ENCODE results near the gene SEMA3C. TPM values are rescaled to one million over a fixed set of nuclear protein-coding genes. Genes with fewer than 3 reads are reported as not detected.

SEMA3C gene
- total and polyA plus RNA-seq, 11 donors = 11.7 to 110 (median 67.6) TPM

DNA sequence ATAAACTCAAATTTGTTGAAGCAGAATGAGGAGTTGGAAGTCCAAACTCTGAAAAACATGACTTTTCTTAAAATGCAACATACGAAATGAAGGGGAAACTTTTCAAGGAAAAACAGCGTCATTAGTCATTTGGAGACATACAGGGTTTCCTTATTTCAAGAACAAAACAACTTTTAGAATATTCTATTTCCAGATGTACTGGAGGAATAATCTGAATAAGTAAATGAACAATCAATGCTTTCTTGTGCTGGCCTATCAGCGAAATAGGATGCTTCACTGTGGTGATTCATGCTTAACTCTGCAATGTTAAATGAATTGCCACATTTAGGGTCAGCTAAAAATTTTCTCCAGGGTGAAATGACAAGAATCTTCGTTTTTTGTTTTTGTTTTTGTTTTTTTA is 114.3 kb downstream of the SEMA3C start:
- Histone ChIP-seq H3K36me3 (peaks cover 0 to 30% (median 0%) of the 10 kb centered on the region in 9 donors), H3K27ac (no peak overlapping the region), H3K27me3 (no peaks in the 10 kb centered on the region), H3K4me1 (peaks cover 0 to 16% (median 0%) of the 10 kb centered on the region in 12 donors), H3K9me3 (peaks cover 0 to 3% (median 0%) of the 10 kb centered on the region in 12 donors), H3K4me3 (no peak overlapping the region)
- 69 to 79% (median 78%) methylated on average over 4 of the region's 4 CpGs for WGBS, 4 donors
- DNase-seq = no peak
- intact Hi-C loops (cut with DNase I) = no loop called here
- no peak for TF ChIP-seq POLR2A (IDR thresholded peaks at IDR 0.05)
- TF ChIP-seq, protein P1, sequence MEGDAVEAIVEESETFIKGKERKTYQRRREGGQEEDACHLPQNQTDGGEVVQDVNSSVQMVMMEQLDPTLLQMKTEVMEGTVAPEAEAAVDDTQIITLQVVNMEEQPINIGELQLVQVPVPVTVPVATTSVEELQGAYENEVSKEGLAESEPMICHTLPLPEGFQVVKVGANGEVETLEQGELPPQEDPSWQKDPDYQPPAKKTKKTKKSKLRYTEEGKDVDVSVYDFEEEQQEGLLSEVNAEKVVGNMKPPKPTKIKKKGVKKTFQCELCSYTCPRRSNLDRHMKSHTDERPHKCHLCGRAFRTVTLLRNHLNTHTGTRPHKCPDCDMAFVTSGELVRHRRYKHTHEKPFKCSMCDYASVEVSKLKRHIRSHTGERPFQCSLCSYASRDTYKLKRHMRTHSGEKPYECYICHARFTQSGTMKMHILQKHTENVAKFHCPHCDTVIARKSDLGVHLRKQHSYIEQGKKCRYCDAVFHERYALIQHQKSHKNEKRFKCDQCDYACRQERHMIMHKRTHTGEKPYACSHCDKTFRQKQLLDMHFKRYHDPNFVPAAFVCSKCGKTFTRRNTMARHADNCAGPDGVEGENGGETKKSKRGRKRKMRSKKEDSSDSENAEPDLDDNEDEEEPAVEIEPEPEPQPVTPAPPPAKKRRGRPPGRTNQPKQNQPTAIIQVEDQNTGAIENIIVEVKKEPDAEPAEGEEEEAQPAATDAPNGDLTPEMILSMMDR (IDR thresholded peaks at IDR 0.05) = no peak
- no peak for ATAC-seq

DNA sequence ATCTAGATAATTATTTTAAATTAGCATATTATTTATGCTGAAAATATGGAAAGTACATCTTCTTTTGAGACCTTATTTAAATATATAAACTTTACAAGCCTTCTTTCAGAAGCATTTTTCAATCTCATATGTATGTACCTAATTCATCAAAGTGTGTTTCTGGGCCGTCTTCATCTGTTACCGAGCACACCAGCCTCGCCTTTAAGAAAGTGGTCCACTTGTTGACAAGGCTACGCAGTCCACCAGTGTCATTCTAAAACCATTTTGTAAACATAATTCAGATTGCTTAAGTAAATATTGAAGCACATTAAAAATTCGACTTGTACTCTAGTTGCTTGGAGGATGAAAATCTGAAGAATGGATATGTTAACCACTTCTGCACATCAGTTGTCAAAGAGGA is 116.3 kb downstream of the SEMA3C start:
- no peak overlapping the region for H3K4me3 ChIP-seq
- H3K27ac ChIP-seq = peak overlapping the region in 1 of 12 donors; percentile 1
- no peak for ATAC-seq
- no peaks in the 10 kb centered on the region for H3K9me3 ChIP-seq
- peaks cover 0 to 11% (median 0%) of the 10 kb centered on the region in 12 donors for H3K4me1 ChIP-seq
- peaks cover 0 to 46% (median 0%) of the 10 kb centered on the region in 9 donors for H3K36me3 ChIP-seq
- DNase-seq = no peak
- TF ChIP-seq POLR2A (IDR thresholded peaks at IDR 0.05) = no peak
- TF ChIP-seq, protein P1 (IDR thresholded peaks at IDR 0.05) = no peak
- WGBS, 4 donors = 81 to 88% (median 82%) methylated on average over 5 of the region's 5 CpGs
- no peaks in the 10 kb centered on the region for H3K27me3 ChIP-seq
- intact Hi-C loops (cut with DNase I) = no loop called here

DNA sequence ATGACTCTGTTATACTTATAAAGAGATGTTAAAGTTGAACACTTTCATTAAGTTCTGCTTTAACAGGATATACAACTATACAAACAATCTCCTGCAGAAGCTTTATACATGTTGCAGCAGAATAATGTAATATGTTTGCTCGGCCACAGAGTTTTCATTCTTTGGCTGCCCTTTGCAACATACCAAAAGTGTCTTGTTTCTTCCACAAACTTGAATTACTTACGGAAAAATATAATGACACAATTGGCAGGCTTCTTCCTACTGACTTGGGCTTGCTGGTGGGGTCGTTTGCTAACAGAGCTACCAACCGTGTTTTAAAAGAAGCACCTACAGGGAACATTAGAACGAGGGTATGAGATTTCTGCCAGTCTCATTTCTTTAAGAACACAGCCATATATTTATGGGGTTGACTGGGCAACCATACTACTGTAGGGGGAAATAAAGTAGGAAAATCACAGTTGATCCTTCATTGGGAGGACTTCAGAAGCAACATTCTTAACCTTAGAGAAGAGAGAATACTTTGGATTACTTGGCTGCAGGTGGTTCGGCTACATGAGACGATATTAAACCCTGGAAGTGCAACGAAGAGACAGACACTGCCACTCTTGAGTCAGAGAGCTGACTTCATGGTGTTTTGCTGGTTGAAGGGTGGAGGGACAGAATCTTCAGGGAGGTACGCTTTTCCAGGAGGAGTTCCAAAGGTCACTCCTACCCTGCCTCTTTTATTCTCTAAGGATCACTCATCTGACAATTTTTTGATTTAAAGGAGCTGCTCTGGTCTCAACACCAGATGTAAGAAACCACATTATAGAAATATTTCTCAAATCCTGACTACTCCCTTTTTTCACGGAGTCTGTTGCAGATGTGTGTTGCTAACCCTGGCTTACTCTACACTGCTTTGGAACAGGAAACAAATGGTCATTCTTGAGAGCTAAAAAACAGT is 123.9 kb downstream of the SEMA3C start:
- TF ChIP-seq POLR2A (IDR thresholded peaks at IDR 0.05) = no peak
- TF ChIP-seq, protein P1 (IDR thresholded peaks at IDR 0.05) = no peak
- no peaks in the 10 kb centered on the region for H3K9me3 ChIP-seq
- no peak overlapping the region for H3K4me3 ChIP-seq
- peaks cover 0 to 34% (median 13%) of the 10 kb centered on the region in 12 donors for H3K4me1 ChIP-seq
- intact Hi-C loops (cut with DNase I) = loop anchor here in 1 of 10 donors (5.0 kb wide), 1 partner anchor 122 kb away; the partner anchor contains the start of gene SEMA3C
- DNase-seq (no peak), ATAC-seq (peak in 3 of 4 donors; percentile 22 to 36 (median 35))
- peaks cover 0 to 20% (median 0%) of the 10 kb centered on the region in 9 donors for H3K36me3 ChIP-seq
- H3K27ac ChIP-seq = peak overlapping the region in 7 of 12 donors; percentile 15 to 69 (median 49)
- no peaks in the 10 kb centered on the region for H3K27me3 ChIP-seq
- WGBS, 4 donors = 70 to 78% (median 75%) methylated on average over 10 of the region's 10 CpGs

DNA sequence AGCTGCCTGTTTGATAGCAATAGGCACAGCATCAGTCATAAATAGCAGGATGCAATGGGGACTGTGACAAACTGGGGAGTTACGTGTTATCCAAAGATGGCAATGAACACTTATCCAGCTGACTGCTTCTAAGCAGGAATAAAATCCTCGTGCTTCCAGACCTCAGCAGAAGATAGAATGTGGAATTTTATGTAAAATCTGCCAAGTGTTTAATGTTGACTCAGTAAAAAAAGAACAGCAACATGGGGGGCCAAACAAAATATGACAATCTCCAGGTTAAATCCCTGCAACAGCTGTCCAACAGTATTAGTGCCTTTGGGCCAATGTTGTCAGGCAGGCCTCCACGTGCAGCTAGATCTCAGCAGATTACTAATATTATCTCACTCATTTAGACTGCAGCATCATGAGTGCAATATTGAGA is 127.3 kb downstream of the SEMA3C start:
- ATAC-seq = peak; percentile 68 to 90 (median 74)
- Histone ChIP-seq H3K4me1 (peaks cover 0 to 34% (median 13%) of the 10 kb centered on the region in 12 donors), H3K36me3 (peaks cover 0 to 8% (median 0%) of the 10 kb centered on the region in 9 donors), H3K4me3 (no peak overlapping the region), H3K9me3 (no peaks in the 10 kb centered on the region), H3K27ac (peak overlapping the region; percentile 54 to 84 (median 69)), H3K27me3 (no peaks in the 10 kb centered on the region)
- TF ChIP-seq POLR2A (IDR thresholded peaks at IDR 0.05) = no peak
- TF ChIP-seq, protein P1 (IDR thresholded peaks at IDR 0.05) = no peak
- no peak for DNase-seq
- 23 to 32% (median 27%) methylated on average over 3 of the region's 3 CpGs for WGBS, 4 donors
- intact Hi-C loops (cut with DNase I) = loop anchor here in 1 of 10 donors (5.0 kb wide), 1 partner anchor 126 kb away; the partner anchor contains the start of gene SEMA3C
